GM19455 (cell line): ENCODE results near the gene KLRC2.
"Not testable (repeated sequence)": the region's sequence is repeated elsewhere in the genome, so short reads cannot be mapped to it uniquely, and the experiment has no call there.

Source experiments
- ATAC-seq: cut with Tn5 transposase; IDR thresholded peaks from one replicate; pipeline ENCODE4 v1.9.1; 2021; ENCODE audit not compliant: unreplicated experiment

KLRC2 gene

DNA sequence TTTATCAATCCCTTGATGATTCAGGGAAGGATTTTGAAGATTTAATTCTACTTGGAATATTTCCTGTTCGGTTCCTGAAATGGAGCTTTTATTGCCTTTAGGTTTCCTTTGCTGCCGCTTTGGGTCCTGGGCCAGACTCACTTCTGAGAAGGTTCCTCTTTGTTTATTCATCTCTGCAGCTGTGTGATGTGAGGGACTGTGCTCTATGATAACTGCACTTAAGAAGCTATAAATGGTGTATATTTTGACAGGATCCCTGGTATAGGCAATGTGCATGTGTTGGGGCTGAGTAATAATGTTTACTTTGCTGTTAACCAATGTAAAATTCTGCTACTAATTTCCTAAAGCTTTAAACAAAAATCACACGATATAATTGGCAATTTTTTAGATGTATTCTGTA lies at the start of gene KLRC2:
Gene KLRC2 (minus strand): TSS at position 195 of the 400 bp plus-strand sequence. CDS start 24 bp downstream, at position 171.
- not testable (repeated sequence) for ATAC-seq

DNA sequence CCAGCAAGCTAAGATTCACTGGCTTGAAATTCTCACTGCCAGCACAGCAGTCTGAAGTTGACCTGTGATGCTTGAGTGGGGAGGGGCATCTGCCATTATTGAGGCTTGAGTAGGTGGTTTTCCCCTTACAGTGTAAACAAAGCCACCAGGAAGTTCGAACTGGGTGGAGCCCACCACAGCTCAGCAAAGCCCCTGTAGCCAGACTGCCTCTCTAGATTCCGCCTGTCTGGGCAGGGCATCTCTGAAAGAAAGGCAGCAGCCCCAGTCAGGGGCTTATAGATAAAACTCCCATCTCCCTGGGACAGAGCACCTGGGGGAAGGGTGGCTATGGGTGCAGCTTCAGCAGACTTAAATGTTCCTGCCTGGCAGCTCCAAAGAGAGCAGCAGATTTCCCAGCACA lies 46.1 kb upstream of the KLRC2 start:
- ATAC-seq, result not testable (repeated sequence)

DNA sequence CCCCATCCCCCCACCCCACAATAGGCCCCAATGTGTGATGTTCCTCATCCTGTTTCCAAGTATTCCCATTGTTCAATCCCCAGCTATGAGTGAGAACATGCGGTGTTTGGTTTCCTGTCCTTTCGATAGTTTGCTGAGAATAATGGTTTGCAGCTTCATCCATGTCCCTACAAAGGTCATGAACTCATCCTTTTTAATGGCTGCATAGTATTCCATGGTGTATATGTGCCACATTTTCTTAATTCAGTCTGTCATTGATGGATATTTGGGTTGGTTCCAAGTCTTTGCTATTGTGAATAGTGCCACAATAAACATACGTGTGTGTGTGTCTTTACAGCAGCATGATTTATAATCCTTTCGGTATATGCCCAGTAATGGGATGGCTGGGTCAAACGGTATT lies 37.0 kb upstream of the KLRC2 start:
- not testable (repeated sequence) for ATAC-seq

DNA sequence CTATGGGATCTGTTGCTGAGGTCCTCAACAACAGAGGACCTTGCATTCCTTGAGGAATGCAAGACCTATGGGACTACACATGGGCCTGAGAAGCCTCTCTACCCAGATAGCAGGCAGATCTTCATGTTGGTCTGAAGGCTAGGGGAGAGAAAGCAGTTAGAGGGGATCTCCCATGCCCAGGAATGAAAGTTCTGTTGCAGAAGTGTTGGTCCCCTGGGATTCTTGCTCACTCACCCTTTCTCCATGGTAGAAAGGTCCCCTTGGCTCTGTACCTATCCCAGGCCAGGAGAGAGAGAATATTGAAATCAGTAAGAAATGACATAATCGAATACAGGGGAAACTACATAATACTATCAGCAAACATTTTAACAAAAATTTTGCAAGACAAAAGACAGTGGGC lies 33.9 kb upstream of the KLRC2 start:
- ATAC-seq, result no peak

DNA sequence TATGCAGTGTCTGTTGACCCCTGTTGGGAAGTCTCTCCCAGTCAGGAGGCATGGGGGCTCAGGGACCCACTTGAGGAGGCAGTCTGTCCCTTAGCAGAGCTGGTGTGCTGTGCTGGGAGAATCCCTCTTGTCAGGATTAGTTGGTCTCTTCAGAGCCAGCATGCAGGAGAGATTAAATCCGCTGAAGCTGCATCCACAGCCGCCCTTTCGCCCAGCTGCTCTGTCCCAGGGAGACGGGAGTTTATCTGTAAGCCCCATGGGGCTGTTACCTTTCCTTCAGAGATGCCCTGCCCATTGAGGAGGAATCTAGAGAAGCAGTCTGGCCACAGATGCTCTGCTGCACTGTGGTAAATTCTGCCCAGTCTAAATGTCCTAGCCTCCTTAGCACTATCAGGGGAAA lies 30.5 kb upstream of the KLRC2 start:
- ATAC-seq, result no peak

DNA sequence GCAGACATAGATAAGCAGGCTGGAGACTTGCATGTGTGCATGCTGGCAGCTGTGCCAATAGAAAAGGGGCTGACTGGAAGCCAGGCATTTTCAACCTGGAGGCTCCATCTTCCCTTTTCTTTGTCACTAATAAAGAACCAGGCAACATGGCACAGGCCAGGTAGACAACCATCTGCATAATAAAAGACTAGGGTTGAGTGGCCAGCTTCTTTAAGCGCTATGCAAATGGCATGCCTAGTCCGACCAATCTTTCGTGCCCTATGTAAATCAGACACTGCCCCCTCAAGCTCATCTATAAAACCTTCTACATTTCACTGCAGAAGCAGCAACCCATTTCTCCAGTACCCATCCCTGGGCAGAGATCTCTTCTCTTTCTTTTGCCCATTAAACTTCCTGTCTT lies 21.9 kb upstream of the KLRC2 start:
- no peak for ATAC-seq

DNA sequence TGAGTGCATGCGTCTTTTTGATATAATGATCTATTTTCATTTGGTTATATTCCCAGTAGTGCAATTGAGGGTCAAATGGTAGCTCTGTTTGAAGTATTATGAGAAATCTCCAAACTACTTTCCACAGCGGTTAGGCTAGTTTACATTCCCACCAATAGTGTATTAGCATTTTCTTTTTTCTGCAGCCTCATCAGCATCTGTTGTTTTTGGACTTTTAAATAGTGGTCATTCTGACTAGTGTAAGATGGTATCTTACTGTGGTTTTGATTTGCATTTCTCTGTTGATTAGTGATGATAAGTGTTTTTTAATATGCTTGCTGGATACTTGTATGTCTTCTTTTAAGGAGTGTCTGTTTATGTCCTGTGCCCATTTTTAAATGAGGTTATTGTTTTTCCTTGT lies 21.0 kb upstream of the KLRC2 start:
- no peak for ATAC-seq

DNA sequence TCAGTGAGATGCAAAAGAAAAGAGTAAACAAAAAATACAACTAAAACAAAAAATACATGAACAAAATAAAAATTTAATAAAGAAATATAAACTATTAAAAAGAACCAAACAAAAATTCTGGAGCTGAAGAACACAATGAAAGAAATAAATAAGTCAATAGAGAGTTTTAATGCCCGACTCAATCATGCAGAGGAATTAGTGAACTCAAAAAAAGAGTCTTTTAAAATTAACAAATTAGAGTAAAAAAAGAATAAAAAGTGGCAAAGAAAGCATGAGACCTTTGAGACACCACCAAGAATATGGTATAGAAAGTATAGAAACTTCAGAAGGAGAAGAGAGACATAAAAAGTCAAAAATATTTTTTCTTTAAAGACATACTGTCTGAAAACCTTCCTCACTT lies 20.0 kb upstream of the KLRC2 start:
- ATAC-seq, result no peak

DNA sequence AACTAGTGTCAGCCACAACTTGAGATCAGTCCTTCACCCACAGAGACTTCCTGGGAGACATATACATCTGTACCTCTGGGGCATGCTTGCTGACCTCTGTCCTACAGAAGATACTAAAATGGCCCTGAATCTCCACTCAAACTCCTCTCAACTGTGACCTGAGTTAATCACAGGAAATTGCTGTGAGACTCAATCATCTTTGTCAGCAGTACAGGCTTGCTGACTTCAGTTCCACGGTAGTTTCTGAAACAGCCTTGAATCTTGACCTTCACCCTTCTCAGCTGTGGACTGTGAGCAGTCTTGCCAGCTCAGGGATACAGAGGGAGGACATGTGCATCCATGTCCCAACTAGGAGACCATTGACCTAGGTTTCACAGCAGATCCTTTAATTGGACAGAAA lies 18.7 kb upstream of the KLRC2 start:
- ATAC-seq, result no peak

DNA sequence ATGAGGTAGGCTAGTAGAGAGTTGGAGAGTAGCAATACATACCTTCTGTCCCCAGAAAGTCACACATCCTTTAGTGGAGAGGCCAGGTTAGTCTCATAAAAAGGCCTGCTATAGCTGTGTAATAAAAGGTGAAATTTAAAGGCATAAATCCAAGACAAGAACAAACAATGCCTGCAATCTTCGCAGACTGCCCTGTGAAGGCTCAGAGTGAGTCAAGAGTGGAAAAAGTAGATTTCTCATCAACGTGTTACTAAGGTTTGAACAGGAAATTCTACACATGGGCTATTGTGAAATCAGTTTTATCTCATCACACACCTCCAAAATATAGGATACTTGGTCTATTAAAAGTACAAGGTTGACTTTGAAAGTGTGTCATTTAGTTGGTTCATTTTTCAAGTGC lies 17.3 kb upstream of the KLRC2 start, which contains the start of gene KLRC1:
Gene KLRC1 (minus strand): TSS at position 222 of the 400 bp plus-strand sequence. CDS start 2,221 bp downstream, outside the sequence.
- no peak for ATAC-seq

DNA sequence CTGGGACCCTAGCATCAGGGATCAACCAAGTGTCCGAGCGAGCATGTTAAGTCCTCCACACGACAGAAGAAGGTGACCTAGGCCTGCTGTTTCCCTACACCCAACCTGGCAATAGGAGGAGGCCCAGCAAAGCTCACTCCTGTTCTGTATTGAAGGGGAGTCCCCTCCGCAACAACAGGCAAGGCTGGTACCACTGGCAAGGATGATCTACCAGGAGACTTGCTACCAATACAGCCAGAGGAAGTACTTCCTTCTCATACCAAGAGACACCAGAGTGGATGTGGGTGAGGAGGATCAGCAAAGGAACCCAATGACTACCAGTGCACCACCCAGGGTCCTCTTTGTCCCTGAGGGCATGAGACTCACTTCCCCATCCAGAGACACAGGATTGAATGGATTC lies 12.4 kb upstream of the KLRC2 start:
- no peak for ATAC-seq

DNA sequence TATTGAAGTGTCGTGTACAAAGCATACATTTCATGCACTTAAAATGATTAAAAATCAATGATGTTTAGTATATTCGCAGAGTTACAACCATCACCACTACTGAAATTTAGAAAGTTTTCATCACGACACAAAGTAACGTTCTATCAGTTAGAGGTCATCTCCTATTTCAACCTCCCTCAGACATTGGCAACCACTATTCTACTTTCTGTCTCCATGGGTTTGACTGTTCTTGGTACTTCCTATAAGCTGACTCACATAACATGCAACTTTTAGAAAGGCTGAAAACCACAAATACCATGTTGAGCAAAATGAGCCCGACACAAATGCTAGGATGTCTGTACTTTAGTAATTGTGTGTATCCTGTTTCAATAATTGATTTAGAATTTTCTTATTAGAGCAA lies 10.2 kb upstream of the KLRC2 start:
- ATAC-seq, result not testable (repeated sequence)

DNA sequence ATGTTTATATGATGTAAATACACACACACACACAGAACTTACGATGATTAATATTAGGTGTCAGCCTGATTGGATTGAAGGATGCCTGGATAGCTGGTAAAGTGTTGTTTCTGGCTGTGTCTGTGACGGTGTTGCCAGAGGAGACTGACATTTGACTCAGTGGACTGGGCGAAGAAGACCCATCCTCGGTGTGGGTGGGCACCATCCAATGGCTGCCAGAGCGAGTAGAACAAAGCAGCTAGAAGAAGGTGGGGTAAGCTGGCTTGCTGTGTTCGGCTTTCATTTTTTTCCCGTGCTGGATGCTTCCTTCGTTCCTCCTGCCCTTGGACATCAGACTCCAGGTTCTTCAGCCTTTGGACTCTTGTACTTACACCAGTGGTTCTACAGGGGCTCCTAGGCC lies 5.3 kb upstream of the KLRC2 start:
- ATAC-seq, result not testable (repeated sequence)

DNA sequence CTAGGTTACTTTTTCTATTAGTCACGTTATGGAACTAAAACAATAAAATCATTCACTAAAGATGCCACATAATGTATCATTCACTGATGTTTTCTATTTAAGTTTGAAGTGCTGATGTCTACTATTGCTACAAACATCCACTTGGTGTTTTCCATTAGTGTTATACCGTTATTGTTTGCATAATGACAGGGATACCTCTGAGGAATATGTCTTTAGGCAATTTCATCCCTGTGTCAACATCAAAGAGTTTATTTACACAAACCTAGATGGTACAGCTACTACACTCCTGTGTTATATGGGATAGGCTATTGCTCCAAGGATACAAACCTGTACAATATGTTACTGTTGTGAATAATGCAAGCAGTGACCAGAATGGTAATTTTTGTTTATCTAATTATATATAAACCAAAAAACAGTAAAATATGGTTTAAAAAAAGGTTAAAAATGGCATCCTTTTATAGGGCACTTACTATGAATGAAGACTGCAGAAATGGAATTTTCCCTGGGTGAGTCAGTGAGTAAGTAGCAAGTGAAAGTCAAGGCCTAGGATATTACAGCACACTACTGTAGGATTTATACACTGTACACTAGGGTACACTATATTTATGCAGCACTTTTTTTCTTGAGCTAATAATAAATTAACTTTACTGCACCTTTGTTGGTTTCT lies 3.9 kb upstream of the KLRC2 start:
- not testable (repeated sequence) for ATAC-seq

DNA sequence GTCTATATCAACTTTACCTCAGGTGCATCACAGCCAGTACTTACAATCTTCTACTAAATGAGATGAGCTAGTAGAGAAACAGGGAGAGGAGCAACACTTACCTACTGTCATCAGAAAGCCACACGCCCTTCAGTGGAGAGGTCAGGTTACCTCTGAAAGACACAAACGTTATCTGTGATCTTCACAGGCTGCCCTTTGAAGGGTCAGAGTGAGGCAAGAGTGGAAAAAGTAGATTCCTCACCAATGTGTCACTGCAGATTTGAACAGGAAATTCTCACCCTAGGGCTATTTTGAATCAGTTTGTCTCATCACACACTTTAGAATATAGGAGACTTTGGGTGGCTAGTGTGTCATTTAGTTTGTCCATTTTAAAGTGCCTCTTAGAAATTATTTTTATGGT lies 1.8 kb upstream of the KLRC2 start:
- ATAC-seq, result not testable (repeated sequence)

DNA sequence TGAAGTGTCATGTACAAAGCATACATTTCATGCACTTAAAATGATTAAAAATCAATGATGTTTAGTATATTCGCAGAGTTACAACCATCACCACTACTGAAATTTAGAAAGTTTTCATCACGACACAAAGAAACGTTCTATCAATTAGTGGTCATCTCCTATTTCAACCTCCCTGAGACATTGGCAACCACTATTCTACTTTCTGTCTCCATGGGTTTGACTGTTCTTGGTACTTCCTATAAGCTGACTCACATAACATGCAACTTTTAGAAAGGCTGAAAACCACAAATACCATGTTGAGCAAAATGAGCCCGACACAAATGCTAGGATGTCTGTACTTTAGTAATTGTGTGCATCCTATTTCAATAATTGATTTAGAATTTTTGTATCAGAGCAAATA lies 5.2 kb downstream of the KLRC2 start:
- not testable (repeated sequence) for ATAC-seq

DNA sequence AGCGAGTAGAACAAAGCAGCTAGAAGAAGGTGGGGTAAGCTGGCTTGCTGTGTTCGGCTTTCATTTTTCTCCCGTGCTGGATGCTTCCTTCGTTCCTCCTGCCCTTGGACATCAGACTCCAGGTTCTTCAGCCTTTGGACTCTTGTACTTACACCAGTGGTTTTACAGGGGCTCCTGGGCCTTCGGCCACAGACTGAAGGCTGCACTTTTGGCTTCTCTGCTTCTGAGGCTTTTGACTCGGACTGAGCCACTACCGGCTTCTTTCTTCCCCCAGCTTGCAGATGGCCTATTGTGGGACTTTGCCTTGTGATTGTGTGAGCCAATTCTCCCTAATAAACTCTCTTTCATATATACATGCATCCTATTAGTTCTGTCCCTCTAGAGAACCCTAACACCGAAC lies 9.9 kb downstream of the KLRC2 start:
- ATAC-seq, result not testable (repeated sequence)

DNA sequence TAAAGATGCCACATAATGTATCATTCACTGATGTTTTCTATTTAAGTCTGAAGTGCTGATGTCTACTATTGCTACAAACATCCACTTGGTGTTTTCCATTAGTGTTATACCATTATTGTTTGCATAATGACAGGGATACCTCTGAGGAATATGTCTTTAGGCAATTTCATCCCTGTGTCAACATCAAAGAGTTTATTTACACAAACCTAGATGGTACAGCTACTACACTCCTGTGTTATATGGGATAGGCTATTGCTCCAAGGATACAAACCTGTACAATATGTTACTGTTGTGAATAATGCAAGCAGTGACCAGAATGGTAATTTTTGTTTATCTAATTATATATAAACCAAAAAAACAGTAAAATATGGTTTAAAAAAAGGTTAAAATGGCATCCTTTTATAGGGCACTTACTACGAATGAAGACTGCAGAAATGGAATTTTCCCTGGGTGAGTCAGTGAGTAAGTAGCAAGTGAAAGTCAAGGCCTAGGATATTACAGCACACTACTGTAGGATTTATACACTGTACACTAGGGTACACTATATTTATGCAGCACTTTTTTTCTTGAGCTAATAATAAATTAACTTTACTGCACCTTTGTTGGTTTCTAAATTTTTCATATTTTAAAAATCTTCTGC lies 11.4 kb downstream of the KLRC2 start:
- ATAC-seq, result not testable (repeated sequence)

DNA sequence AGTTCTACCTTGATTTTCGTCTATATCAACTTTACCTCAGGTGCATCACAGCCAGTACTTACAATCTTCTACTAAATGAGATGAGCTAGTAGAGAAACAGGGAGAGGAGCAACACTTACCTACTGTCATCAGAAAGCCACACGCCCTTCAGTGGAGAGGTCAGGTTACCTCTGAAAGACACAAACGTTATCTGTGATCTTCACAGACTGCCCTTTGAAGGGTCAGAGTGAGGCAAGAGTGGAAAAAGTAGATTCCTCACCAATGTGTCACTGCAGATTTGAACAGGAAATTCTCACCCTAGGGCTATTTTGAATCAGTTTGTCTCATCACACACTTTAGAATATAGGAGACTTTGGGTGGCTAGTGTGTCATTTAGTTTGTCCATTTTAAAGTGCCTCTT lies 13.7 kb downstream of the KLRC2 start:
- not testable (repeated sequence) for ATAC-seq

DNA sequence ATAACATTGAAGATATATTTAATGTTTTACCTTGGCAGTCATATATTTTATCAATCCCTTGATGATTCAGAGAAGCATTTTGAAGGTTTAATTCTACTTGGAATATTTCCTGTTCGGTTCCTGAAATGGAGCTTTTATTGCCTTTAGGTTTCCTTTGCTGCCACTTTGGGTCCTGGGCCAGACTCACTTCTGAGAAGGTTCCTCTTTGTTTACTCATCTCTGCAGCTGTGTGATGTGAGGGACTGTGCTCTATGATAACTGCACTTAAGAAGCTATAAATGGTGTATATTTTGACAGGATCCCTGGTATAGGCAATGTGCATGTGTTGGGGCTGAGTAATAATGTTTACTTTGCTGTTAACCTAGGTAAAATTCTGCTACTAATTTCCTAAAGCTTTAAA lies 15.5 kb downstream of the KLRC2 start, which contains the start of gene KLRC3:
Gene KLRC3 (minus strand): TSS at position 262 of the 400 bp plus-strand sequence. CDS start 45 bp downstream, at position 217.
- not testable (repeated sequence) for ATAC-seq

DNA sequence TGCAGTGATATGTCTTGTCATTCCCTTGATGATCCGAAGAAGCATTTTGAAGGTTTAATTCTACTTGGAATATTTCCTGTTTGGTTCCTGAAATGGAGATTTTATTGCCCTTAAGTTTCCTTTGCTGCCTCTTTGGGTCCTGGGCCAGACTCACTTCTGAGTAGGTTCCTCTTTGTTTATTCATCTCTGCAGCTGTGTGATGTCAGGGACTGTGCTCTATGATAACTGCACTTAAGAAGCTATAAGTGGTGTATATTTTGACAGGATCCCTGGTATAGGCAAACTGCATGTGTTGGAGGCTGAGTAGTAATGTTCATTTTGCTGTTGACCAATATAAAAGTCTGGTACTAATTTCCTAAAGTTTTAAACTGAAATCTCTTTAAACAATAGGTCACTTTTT lies 26.4 kb downstream of the KLRC2 start, which contains the start of gene KLRC4:
Gene KLRC4 (minus strand): TSS at position 366 of the 400 bp plus-strand sequence. CDS start 182 bp downstream, at position 184.
- no peak for ATAC-seq

DNA sequence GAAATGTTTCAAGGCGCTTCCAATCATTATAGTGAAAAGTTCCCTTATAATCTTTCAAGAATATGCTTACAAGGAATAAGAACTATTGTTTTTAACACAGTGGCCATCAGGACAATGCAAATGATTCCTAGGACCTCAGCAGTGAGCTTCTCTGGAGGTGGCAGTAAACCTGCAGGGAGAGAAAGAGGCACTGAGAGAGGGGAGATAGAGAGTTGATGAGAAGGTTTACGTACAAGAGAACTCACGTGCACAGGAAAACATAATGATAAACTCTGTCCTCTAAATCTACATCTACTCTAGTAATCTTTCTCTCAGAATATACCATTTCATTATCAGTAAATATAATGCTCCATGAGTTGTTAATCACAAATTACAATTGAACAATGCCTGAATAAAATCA lies 27.0 kb downstream of the KLRC2 start:
- no peak for ATAC-seq
